Ovary (tissue), 3 donors: Measurements from ENCODE around the gene IL18R1.

Experiments
- POLR2A ChIP-seq: fragments of 450-650 bp; IDR thresholded peaks from one replicate; pipeline ENCODE4 v1.6.1; 2017; ENCODE audit warnings: antibody characterized with exemption, mild to moderate bottlenecking, moderate library complexity
- TF ChIP-seq, protein P1 (sequence below), 3 donors: fragments of 450-650 bp in 2 of 3; fragments of 200-600 bp in 1 of 3; IDR thresholded peaks; one replicate each; pipeline versions ENCODE4 v1.5.1 to v1.8.0; 2016 to 2022; ENCODE audit warnings: antibody characterized with exemption in 3 of 3, mild to moderate bottlenecking in 1 of 3
- donor health status: DM: no; HTN: no; CAD: no.

DNA sequence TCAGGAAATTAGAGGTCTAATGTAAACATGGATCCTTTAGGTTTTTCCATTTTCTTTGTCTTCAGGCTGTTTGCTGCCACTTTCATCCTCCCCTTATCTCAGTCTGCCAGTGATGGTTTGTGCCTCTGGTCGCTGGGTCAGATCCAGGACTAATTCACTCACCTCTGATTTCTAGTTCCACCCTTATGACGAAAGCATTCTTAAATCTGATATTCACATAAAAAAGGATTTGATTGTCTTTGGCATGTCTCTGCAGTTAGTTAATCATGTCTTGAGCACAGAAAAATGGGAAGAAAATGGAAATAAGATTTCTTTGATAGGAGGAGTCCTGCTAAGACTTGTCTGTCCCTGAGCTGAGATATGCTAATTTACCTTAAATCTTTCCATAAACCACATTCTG lies 39.7 kb upstream of the IL18R1 start:
- TF ChIP-seq, protein P1, sequence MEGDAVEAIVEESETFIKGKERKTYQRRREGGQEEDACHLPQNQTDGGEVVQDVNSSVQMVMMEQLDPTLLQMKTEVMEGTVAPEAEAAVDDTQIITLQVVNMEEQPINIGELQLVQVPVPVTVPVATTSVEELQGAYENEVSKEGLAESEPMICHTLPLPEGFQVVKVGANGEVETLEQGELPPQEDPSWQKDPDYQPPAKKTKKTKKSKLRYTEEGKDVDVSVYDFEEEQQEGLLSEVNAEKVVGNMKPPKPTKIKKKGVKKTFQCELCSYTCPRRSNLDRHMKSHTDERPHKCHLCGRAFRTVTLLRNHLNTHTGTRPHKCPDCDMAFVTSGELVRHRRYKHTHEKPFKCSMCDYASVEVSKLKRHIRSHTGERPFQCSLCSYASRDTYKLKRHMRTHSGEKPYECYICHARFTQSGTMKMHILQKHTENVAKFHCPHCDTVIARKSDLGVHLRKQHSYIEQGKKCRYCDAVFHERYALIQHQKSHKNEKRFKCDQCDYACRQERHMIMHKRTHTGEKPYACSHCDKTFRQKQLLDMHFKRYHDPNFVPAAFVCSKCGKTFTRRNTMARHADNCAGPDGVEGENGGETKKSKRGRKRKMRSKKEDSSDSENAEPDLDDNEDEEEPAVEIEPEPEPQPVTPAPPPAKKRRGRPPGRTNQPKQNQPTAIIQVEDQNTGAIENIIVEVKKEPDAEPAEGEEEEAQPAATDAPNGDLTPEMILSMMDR (IDR thresholded peaks at IDR 0.05): no peak
- no peak for TF ChIP-seq POLR2A
